ENCODE measurements around the gene IQCC.

DNA sequence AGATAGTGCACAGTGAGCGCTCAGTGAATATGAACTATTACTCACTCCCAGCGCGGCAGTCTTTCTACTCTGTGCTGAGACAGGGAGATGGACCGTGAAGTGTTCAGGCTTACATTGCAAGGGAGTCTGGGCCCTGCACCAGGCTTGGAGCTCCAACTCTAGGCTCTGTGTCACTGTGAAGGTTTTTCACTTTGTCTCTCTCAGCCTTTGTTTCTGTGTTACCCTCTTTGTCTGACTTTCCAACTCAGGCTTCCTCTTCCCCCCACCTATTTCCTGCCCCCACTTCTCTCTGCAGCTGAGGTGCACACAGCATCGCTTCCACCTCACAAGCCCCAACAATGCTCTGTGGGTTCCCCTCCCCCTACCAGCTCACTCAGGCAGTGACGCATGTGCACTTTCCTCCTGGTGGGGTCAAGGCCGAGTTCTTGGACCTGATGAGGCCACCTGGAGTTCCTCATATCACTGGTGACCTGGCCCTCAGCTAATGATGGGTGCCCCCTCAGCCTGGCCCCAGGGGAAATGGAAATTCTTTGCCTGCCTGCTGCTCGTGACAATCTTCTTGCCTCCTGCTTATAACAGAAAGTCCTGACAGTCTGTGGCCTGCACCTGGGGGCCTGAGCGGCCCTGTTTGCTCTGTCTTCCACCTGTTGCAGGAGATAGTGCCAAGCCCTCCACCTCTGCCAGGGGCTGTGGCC, 44.5 kb downstream of the IQCC start:
- TF ChIP-seq EZH2 (IDR thresholded peaks at IDR 0.05; ENCODE audit: low read depth): no peak
- TF ChIP-seq, protein P1, sequence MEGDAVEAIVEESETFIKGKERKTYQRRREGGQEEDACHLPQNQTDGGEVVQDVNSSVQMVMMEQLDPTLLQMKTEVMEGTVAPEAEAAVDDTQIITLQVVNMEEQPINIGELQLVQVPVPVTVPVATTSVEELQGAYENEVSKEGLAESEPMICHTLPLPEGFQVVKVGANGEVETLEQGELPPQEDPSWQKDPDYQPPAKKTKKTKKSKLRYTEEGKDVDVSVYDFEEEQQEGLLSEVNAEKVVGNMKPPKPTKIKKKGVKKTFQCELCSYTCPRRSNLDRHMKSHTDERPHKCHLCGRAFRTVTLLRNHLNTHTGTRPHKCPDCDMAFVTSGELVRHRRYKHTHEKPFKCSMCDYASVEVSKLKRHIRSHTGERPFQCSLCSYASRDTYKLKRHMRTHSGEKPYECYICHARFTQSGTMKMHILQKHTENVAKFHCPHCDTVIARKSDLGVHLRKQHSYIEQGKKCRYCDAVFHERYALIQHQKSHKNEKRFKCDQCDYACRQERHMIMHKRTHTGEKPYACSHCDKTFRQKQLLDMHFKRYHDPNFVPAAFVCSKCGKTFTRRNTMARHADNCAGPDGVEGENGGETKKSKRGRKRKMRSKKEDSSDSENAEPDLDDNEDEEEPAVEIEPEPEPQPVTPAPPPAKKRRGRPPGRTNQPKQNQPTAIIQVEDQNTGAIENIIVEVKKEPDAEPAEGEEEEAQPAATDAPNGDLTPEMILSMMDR (conservative IDR thresholded peaks at IDR 0.05): no peak

Measured in PC-9 (cell line).